ENCODE data around the gene NEDD4L. TPM values are rescaled to one million over a fixed set of nuclear protein-coding genes. Genes with fewer than 3 reads are reported as not detected.
A peak's percentile ranks its signal among the peaks of the same experiment; 100 is the strongest.

NEDD4L gene
- total and polyA plus RNA-seq, 4 donors = 40.2 to 308 (median 148) TPM

DNA sequence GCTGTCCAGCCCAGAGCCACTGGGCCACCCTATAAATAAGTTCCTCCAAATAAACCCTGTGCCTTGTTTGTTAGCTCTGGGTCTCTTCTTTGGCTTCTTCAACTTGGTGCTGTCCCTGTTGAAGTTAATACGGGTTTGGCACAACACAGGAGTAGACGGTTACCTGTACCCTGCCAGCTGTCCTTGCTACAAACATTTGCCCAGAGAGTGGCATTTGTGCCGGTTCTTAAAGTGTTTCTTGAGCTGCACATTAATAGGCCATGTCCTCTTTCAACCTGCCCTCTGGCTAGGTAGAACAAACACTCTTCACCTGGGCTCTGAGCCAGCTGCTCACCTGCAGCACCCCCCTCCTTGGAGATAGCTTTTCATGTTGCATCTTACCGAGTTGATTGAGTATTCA lies 139.2 kb downstream of the NEDD4L start:
- H3K36me3 ChIP-seq (ENCODE audit: control insufficient read depth in 4 of 4, insufficient read depth in 4 of 4, low read length in 4 of 4) = no peaks in the 10 kb centered on the region
- no peak overlapping the region for H3K27ac ChIP-seq (ENCODE audit: low read depth in 1 of 2, low read length in 1 of 2)
- TF ChIP-seq, protein P1, sequence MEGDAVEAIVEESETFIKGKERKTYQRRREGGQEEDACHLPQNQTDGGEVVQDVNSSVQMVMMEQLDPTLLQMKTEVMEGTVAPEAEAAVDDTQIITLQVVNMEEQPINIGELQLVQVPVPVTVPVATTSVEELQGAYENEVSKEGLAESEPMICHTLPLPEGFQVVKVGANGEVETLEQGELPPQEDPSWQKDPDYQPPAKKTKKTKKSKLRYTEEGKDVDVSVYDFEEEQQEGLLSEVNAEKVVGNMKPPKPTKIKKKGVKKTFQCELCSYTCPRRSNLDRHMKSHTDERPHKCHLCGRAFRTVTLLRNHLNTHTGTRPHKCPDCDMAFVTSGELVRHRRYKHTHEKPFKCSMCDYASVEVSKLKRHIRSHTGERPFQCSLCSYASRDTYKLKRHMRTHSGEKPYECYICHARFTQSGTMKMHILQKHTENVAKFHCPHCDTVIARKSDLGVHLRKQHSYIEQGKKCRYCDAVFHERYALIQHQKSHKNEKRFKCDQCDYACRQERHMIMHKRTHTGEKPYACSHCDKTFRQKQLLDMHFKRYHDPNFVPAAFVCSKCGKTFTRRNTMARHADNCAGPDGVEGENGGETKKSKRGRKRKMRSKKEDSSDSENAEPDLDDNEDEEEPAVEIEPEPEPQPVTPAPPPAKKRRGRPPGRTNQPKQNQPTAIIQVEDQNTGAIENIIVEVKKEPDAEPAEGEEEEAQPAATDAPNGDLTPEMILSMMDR (IDR thresholded peaks at IDR 0.05; ENCODE audit: control extremely low read depth, extremely low read depth) = no peak
- peak; percentile 52 for ATAC-seq (ENCODE audit: insufficient read depth, low FRiP score)
- no peak overlapping the region for H3K4me3 ChIP-seq
- no peaks in the 10 kb centered on the region for H3K9me3 ChIP-seq (ENCODE audit: control insufficient read depth in 4 of 4, insufficient read depth in 3 of 4, low read length in 3 of 4)
- WGBS, 2 donors = 68 to 81% methylated on average over 4 of the region's 4 CpGs
- peak in 2 of 3 donors; percentile 69 to 74 for DNase-seq
- no peaks in the 10 kb centered on the region for H3K27me3 ChIP-seq (ENCODE audit: control insufficient read depth in 3 of 3, insufficient read depth in 3 of 3, low read length in 2 of 3)
- peaks cover 0 to 40% (median 15%) of the 10 kb centered on the region in 5 donors for H3K4me1 ChIP-seq (ENCODE audit: control insufficient read depth in 5 of 5, insufficient read depth in 5 of 5, low read length in 5 of 5)
- H3K9ac ChIP-seq (ENCODE audit: insufficient read depth in 1 of 2, low read length in 2 of 2) = no peak overlapping the region

DNA sequence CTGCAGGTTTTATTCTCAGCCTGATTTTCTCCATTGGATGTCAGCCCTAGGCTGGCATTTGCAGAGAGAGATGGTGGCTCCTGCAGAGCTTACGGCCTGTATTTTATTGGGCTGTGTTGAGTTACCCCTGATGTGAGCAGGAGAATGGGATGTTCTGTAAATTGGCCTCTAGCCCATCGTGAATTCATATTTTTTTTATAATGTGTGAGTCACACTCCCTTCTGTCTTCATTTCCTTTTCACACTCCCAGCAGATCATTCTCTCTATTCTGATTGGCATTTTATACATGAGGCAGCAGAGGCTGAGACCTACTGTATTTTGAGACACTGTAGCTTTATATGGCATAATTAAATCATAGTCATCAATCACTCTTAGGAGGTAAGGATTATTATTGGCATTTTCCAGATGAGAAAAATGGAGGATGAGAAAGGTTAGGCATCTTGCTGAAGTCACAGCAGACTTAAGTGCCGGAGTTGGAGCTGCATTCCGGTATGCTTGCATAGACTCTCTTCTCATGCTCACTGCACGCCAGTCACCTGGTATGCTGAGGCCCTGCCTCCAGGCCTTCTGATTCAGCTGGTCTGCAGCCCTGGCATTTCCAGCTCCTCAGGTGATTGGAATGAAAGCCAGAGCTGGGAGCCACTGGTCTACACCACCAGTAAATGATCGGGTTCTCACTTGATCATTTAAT lies 142.4 kb downstream of the NEDD4L start:
- H3K4me3 ChIP-seq = no peak overlapping the region
- no peaks in the 10 kb centered on the region for H3K27me3 ChIP-seq (ENCODE audit: control insufficient read depth in 3 of 3, insufficient read depth in 3 of 3, low read length in 2 of 3)
- WGBS, 2 donors = 65 to 76% methylated on average over 6 of the region's 6 CpGs
- DNase-seq (peak in 1 of 3 donors; percentile 40), ATAC-seq (ENCODE audit: insufficient read depth, low FRiP score) (peak; percentile 56)
- H3K9me3 ChIP-seq (ENCODE audit: control insufficient read depth in 4 of 4, insufficient read depth in 3 of 4, low read length in 3 of 4) = no peaks in the 10 kb centered on the region
- H3K4me1 ChIP-seq (ENCODE audit: control insufficient read depth in 5 of 5, insufficient read depth in 5 of 5, low read length in 5 of 5) = peaks cover 3 to 30% (median 3%) of the 10 kb centered on the region in 5 donors
- no peak overlapping the region for H3K27ac ChIP-seq (ENCODE audit: low read depth in 1 of 2, low read length in 1 of 2)
- H3K9ac ChIP-seq (ENCODE audit: insufficient read depth in 1 of 2, low read length in 2 of 2) = no peak overlapping the region
- TF ChIP-seq, protein P1 (IDR thresholded peaks at IDR 0.05; ENCODE audit: control extremely low read depth, extremely low read depth) = no peak
- no peaks in the 10 kb centered on the region for H3K36me3 ChIP-seq (ENCODE audit: control insufficient read depth in 4 of 4, insufficient read depth in 4 of 4, low read length in 4 of 4)

DNA sequence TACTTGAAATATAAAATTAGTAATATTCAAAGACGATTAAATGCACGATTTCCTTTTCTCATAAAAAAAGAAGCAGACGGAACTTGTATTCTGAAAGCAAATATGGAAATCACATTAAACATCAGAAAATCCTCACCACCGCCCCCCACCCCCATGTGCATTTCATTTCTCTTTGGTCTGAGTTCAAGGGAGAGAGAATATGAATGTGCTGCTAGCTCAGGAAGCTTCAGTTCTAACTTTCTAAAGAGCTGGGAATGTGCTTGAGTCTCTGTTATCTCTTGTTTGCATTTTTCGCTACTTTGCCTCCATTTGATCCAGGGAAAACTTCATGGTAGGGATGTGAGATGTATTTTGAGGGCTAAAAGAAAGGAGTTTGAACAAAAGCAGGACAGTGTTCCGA lies 143.6 kb downstream of the NEDD4L start:
- H3K9me3 ChIP-seq (ENCODE audit: control insufficient read depth in 4 of 4, insufficient read depth in 3 of 4, low read length in 3 of 4) = no peaks in the 10 kb centered on the region
- no peak overlapping the region for H3K27ac ChIP-seq (ENCODE audit: low read depth in 1 of 2, low read length in 1 of 2)
- H3K4me1 ChIP-seq (ENCODE audit: control insufficient read depth in 5 of 5, insufficient read depth in 5 of 5, low read length in 5 of 5) = peaks cover 0 to 22% (median 6%) of the 10 kb centered on the region in 5 donors
- no peak overlapping the region for H3K4me3 ChIP-seq
- TF ChIP-seq, protein P1 (IDR thresholded peaks at IDR 0.05; ENCODE audit: control extremely low read depth, extremely low read depth) = no peak
- no peaks in the 10 kb centered on the region for H3K27me3 ChIP-seq (ENCODE audit: control insufficient read depth in 3 of 3, insufficient read depth in 3 of 3, low read length in 2 of 3)
- WGBS, 2 donors = 94% methylated on average over 6 of the region's 6 CpGs
- ATAC-seq (ENCODE audit: insufficient read depth, low FRiP score) (no peak), DNase-seq (peak in 1 of 3 donors; percentile 55)
- H3K9ac ChIP-seq (ENCODE audit: insufficient read depth in 1 of 2, low read length in 2 of 2) = no peak overlapping the region
- no peaks in the 10 kb centered on the region for H3K36me3 ChIP-seq (ENCODE audit: control insufficient read depth in 4 of 4, insufficient read depth in 4 of 4, low read length in 4 of 4)

Data from lung (tissue), 12 donors.